Keratinocyte (primary cell): ENCODE results near the gene DTX3L.

Experiments used
- CTCF ChIP-seq, 3 experiments: IDR thresholded peaks in 1 of 3; conservative IDR thresholded peaks in 1 of 3; optimal IDR thresholded peaks in 1 of 3; 2 replicates in 2 of 3; 3 replicates in 1 of 3; pipeline versions ENCODE3 to v1.5.1; 2011; ENCODE audit warnings: low read length in 3 of 3, mild to moderate bottlenecking in 3 of 3, moderate library complexity in 2 of 3, control low read depth in 1 of 3, inconsistent platforms in 1 of 3; ENCODE audit not compliant: insufficient read depth in 2 of 3; ENCODE audit errors: extremely low read depth in 1 of 3
- EZH2 ChIP-seq: IDR thresholded peaks from one replicate; pipeline ENCODE4 v1.6.1; 2012; ENCODE audit warnings: inconsistent platforms, mild to moderate bottlenecking, low read length, moderate library complexity

GRCh38 chr3:122535964-122536631 lies 28.0 kb upstream of the DTX3L start:
- TF ChIP-seq EZH2 = no peak
- TF ChIP-seq CTCF (optimal IDR thresholded peaks at IDR 0.05 in 1 of 3, IDR thresholded peaks at IDR 0.05 in 1 of 3, conservative IDR thresholded peaks at IDR 0.05 in 1 of 3; ENCODE audit: extremely low read depth in 1 of 3, insufficient read depth in 2 of 3, low read length in 3 of 3) = no peak
